Measurements from ENCODE around the gene SUSD1.

Gene SUSD1

DNA sequence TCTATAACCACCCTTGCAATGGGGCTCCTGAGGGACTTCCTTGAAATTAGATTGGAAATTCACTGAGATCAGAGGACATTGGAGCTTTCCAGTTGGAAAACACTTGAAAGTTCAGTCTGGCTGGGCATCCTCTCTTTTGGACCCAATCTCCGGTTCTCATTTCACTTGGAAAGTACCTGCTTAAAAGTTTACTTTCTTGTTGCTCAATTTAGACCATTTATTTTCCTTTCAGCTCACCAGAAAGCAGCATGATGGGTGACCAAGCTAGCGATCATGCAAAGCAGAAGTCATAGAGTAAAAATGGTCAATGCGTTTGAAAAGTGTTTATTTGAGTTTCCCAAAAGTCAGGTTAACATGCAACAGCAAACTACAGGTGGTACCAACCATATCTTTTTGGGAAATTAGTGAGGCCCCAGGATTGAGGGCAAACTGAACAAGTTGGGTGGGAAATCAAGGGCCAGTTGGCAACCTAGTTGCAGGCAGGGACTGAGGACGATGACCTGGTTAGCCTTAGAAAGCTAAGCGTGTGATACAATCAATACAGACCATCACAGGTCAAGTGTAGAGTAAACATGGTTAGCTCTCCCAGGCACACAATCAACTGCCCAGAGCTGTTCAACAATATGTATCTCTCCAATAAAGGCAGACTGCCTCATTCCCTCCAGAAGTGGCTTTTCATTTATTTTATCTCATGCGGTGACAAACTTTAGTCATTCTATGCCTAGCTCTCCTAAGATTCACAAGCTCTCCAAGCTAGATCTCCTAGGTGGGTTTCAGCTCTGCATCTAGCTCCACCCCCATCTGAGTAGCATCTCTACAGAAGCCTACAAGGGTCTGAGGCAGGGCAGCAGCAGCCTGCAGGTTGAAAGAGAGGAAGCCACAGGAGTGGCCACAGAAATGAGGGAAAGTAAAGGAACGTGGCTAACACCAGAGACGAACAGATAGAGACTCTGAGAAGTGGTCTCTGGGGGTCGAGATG is 141.6 kb downstream of the SUSD1 start:
- H3K4me2 ChIP-seq (ENCODE audit: low read depth, low read length, poor library complexity, severe bottlenecking) = no peak overlapping the region
- TF ChIP-seq, protein P1, sequence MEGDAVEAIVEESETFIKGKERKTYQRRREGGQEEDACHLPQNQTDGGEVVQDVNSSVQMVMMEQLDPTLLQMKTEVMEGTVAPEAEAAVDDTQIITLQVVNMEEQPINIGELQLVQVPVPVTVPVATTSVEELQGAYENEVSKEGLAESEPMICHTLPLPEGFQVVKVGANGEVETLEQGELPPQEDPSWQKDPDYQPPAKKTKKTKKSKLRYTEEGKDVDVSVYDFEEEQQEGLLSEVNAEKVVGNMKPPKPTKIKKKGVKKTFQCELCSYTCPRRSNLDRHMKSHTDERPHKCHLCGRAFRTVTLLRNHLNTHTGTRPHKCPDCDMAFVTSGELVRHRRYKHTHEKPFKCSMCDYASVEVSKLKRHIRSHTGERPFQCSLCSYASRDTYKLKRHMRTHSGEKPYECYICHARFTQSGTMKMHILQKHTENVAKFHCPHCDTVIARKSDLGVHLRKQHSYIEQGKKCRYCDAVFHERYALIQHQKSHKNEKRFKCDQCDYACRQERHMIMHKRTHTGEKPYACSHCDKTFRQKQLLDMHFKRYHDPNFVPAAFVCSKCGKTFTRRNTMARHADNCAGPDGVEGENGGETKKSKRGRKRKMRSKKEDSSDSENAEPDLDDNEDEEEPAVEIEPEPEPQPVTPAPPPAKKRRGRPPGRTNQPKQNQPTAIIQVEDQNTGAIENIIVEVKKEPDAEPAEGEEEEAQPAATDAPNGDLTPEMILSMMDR (conservative IDR thresholded peaks at IDR 0.05; ENCODE audit: low read length) = no peak
- TF ChIP-seq EZH2phosphoT487 (IDR thresholded peaks at IDR 0.05; ENCODE audit: borderline replicate concordance) = no peak

DNA sequence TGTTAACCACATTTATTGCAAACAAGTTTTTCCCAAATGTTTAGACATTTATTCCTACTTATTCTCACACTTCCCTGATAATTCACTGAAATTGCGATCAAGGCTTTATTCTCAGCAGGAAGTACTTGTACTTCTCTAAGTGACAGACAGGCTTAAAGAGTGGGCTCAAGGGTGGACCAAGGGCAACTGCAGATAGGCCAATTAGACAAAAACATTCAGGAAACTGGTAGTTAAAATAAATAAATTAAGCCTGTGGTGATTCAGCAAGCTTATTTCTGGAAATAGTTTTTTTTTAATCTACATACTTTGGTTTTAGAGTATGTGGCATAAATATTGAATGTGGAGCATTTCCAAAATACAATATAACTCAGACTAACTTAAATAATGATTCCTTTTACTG is 142.4 kb downstream of the SUSD1 start:
- TF ChIP-seq, protein P1 (conservative IDR thresholded peaks at IDR 0.05; ENCODE audit: low read length) = no peak
- no peak for TF ChIP-seq EZH2phosphoT487 (IDR thresholded peaks at IDR 0.05; ENCODE audit: borderline replicate concordance)
- no peak overlapping the region for H3K4me2 ChIP-seq (ENCODE audit: low read depth, low read length, poor library complexity, severe bottlenecking)
- no peaks in the 10 kb centered on the region for H3K36me3 ChIP-seq (ENCODE audit: insufficient read depth, low read length)
- peaks cover 8% of the 10 kb centered on the region for H3K4me1 ChIP-seq (ENCODE audit: insufficient read depth, low read length, poor library complexity, severe bottlenecking)
- H2AFZ ChIP-seq (ENCODE audit: low read length) = no peak overlapping the region
- H4K20me1 ChIP-seq (ENCODE audit: insufficient read depth, low read length, poor library complexity, severe bottlenecking) = peaks cover 5% of the 10 kb centered on the region
- H3F3A ChIP-seq (ENCODE audit: low read depth) = no peaks in the 10 kb centered on the region
- H3K9me2 ChIP-seq (replicated peaks; ENCODE audit: low read depth, low read length) = no peaks in the 10 kb centered on the region
- H3K9me3 ChIP-seq (ENCODE audit: insufficient read depth, low read depth, low read length) = no peaks in the 10 kb centered on the region
- H3K9ac ChIP-seq (ENCODE audit: low read depth, low read length, poor library complexity, severe bottlenecking) = no peak overlapping the region
- peaks cover 15% of the 10 kb centered on the region for H3K27me3 ChIP-seq (ENCODE audit: insufficient read depth, low read length, poor library complexity, severe bottlenecking)
- no peak overlapping the region for H3K4me3 ChIP-seq (ENCODE audit: low read length, poor library complexity, severe bottlenecking)
- H3K79me2 ChIP-seq (ENCODE audit: insufficient read depth, low read length) = no peaks in the 10 kb centered on the region

More for the DNA sequence above, 141.6 kb downstream of the SUSD1 start:
- no peak overlapping the region for H3K4me3 ChIP-seq (ENCODE audit: low read length, poor library complexity, severe bottlenecking)
- H2AFZ ChIP-seq (ENCODE audit: low read length) = no peak overlapping the region
- no peaks in the 10 kb centered on the region for H3K36me3 ChIP-seq (ENCODE audit: insufficient read depth, low read length)
- H3F3A ChIP-seq (ENCODE audit: low read depth) = peaks cover 4% of the 10 kb centered on the region; the same call in 1 of the 2 replicates
- peaks cover 11% of the 10 kb centered on the region for H4K20me1 ChIP-seq (ENCODE audit: insufficient read depth, low read length, poor library complexity, severe bottlenecking)
- H3K9ac ChIP-seq (ENCODE audit: low read depth, low read length, poor library complexity, severe bottlenecking) = no peak overlapping the region
- no peaks in the 10 kb centered on the region for H3K9me3 ChIP-seq (ENCODE audit: insufficient read depth, low read depth, low read length)
- H3K79me2 ChIP-seq (ENCODE audit: insufficient read depth, low read length) = no peaks in the 10 kb centered on the region
- H3K27me3 ChIP-seq (ENCODE audit: insufficient read depth, low read length, poor library complexity, severe bottlenecking) = peaks cover 15% of the 10 kb centered on the region
- H3K4me1 ChIP-seq (ENCODE audit: insufficient read depth, low read length, poor library complexity, severe bottlenecking) = peaks cover 14% of the 10 kb centered on the region
- H3K9me2 ChIP-seq (replicated peaks; ENCODE audit: low read depth, low read length) = no peaks in the 10 kb centered on the region

DNA sequence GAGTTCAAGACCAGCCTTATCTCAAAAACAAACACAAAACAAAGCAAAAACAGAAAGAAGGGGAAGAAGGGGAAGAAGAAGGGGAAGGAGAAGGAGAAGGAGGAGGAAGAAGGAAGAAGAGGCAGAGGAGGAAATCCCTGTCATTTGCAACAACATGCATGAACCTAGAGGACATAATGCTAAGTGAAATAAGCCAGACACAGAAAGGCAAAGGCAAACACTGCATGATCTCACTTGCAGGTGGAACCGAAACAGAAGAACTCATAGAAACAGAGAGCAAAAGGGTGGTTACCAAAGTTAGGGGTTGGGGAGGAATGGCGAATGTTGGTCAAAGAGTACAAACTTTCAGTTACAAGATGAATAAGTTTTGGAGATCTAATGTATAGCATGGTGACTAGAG is 143.1 kb downstream of the SUSD1 start:
- Histone ChIP-seq H3K4me1 (ENCODE audit: insufficient read depth, low read length, poor library complexity, severe bottlenecking) (peaks cover 2% of the 10 kb centered on the region), H4K20me1 (ENCODE audit: insufficient read depth, low read length, poor library complexity, severe bottlenecking) (peaks cover 3% of the 10 kb centered on the region), H3F3A (ENCODE audit: low read depth) (no peaks in the 10 kb centered on the region), H2AFZ (ENCODE audit: low read length) (no peak overlapping the region), H3K9ac (ENCODE audit: low read depth, low read length, poor library complexity, severe bottlenecking) (no peak overlapping the region), H3K9me3 (ENCODE audit: insufficient read depth, low read depth, low read length) (no peaks in the 10 kb centered on the region), H3K4me2 (ENCODE audit: low read depth, low read length, poor library complexity, severe bottlenecking) (no peak overlapping the region), H3K4me3 (ENCODE audit: low read length, poor library complexity, severe bottlenecking) (no peak overlapping the region), H3K36me3 (ENCODE audit: insufficient read depth, low read length) (no peaks in the 10 kb centered on the region), H3K9me2 (replicated peaks; ENCODE audit: low read depth, low read length) (no peaks in the 10 kb centered on the region), H3K79me2 (ENCODE audit: insufficient read depth, low read length) (no peaks in the 10 kb centered on the region), H3K27me3 (ENCODE audit: insufficient read depth, low read length, poor library complexity, severe bottlenecking) (peaks cover 15% of the 10 kb centered on the region)
- TF ChIP-seq, protein P1 (conservative IDR thresholded peaks at IDR 0.05; ENCODE audit: low read length) = no peak
- TF ChIP-seq EZH2phosphoT487 (IDR thresholded peaks at IDR 0.05; ENCODE audit: borderline replicate concordance) = no peak

Measured in Loucy (cell line).